ENCODE data around the gene CATSPERB.
"Not testable (repeated sequence)": the region's sequence is repeated elsewhere in the genome, so short reads cannot be mapped to it uniquely, and the experiment has no call there.

CATSPERB gene, protein sequence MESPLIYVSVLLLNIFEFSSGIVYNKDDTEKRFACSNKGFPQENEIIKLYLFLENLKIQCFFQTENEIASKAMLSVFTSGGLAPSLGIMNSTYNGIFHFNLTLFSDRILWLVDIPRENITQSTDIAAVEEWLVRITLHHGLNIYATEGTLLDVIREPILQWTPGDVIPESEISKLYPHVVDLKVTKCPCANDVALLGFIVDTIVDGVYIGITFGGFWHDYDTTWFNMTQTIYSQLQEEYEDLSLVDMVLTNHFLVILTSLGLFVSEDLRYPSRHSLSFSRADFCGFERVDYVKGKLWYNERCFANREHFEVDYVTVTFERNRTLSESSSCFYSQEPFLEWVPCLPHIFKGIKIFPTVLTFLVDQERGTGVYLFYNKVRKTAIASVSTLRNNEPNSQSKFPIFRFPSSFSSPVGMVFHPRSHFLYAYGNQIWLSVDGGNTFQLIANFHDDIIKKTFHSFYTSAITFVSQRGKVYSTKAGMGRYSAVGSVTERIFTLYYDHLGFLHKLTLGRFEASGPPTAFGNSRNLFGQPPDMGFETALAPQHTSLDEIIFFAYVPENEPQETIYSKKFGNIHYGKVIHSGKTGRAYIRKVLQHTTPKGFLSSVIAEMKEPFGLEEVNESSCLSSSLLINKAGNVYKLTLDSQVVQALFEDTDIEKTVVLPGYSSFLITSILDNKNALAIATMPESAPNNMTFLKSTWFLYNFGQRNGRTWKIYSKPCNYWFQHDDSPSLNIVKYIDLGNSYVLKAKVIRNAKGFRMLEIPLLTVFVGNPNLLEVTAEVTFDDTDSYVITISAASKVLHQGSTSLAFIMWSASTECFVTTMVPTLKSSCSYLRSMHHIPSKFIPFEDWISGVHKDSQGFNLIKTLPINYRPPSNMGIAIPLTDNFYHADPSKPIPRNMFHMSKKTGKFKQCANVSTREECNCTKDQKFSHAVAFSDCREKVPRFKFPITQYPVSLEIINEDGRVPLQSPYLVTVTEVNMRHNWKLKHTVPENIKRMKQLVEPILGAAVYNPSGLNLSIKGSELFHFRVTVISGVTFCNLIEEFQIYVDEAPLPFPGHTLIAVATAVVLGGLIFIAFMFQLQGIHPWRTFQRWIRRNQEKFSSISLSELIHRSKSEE

GRCh38 chr14:91731986-91732385, at the start of gene CATSPERB:
TSS of gene CATSPERB (minus strand) at chr14:91732086. CDS start at chr14:91729479, 2,607 bp downstream.
- DNase-seq (ENCODE audit: low spot score): no peak

DNA sequence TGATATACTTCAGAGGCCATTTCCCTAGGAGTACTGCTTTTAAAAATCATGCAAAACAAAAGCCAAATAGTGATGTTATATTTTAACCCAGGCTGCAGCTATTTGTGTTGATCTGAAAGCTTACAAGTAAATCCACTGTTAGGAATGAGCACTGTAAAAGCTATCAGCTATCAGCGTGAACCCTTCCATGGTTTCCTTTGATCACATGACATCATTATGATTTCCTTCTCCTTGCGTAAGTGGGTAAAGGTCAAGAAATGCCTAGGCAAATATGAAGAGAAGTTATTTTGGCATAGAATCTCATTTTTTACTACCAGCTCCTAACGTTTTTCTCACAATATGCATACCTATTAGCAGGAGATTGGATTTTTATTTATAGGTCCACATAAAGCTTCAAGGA, 48.6 kb upstream of the CATSPERB start:
- no peak for DNase-seq (ENCODE audit: low spot score)

GRCh38 chr14:91778217-91778616, 46.3 kb upstream of the CATSPERB start:
- DNase-seq (ENCODE audit: low spot score): no peak

DNA sequence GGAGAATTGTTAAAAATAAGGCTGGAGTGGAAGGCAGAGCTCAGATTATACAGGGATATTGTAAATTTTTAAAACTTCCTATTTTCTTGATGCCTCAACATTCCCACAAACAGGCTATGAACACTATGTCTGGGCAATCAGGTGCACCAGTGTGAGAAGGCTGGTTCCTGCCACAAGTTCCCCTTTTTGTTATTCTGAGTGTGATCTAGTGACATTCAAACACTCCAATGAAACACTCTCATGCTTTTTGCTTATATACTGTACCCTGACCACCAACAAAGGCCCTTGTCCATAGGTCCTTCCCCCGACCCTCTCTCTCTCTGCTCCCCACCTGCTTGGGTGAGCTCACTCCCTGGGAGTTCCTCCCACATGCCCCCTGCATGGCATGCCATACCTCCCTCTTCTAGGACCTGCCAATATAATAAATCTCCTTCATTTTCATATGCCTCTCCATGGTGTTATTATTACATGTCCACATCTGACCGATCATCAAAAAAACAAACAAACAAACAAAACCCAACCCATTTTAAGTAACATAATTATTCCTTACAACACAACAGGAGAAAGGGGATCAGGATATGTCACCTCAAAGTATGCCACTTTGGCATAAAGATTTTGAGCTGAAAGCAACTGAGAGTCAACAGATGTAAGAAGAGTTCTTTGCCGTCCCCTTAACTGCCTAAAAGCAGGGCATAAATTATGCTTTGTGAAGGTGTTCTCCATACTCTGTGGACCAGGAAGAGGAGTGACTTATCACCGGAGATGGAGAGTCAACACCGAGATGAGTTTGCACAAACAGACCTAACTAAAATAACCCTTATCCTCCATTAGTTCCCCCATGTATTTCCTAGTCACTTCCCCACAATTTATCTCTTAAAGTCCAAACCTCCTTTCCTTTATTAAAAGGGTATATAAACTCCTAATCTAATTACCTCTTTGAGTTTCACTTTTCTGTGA, 42.5 kb upstream of the CATSPERB start:
- DNase-seq (ENCODE audit: low spot score): no peak

DNA sequence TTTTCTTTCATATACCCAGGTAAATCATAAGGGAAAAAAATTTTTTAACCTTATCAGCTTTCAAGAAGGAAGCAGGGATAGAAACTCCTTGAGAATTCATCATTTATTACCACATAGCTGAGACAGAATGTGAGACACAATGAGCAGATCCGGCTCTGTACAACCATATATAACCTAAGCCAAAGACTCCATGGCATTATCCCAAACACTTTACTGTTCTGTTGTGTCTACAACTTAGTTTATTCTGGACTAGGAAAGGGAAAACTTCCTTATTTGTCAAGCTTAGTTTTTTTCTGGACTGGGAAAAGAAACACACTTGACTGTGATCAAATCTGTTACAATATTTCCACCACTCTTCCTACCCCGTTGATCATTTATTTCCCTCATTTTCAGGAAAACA, 38.3 kb upstream of the CATSPERB start:
- no peak for DNase-seq (ENCODE audit: low spot score)

DNA sequence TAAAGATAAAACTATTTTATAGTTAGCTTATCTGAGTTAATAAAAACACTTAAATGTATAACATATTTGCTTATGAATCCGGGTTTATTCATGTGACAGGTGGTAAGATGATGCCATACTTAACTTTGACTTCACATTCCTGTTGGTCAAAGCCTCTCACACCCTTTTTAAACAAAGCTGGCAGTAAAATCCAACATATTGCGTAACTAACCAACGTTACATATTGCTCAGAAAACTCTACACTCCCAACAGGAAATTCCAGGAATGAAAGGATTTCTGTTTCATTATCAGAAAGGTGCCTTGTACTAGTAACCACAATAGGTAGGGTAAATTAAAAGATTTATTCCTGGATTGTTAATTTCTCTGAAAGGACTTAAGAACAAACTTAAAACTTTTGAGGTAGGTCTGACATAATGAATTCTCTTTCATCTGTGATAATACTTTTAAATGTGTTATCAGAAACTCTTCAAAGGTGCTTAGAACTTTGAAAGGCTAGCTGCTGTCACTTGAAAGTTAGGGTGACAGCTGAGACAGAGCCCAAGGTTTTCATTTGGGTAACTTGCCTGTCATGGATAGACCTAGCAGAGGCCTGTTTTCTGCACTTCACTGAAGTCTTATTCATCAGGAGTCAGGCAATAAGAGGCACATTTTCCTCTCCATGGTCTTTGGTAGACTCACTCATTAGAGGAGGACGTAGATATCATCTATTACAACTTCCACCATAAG, 23.8 kb upstream of the CATSPERB start:
- DNase-seq (ENCODE audit: low spot score): no peak

DNA sequence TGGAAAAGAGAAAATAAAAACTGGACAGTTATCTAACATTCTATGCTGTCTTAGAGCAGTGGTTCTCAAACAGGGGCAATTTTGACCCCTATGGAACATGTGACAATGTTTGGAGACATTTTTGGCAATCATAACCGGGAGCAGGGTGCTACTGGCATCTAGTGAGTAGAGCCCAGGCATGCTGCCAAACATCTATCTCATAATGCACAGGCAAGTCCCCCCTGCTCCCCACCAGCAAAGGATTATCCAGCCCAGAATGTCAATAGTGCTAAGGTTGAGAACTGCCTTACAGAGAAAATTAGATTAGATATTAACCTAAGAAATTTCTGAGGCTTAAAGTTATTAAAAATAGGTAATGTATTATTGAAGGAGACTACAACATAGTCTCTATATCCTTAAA, 22.9 kb upstream of the CATSPERB start:
- DNase-seq (ENCODE audit: low spot score): no peak

GRCh38 chr14:91754185-91754584, 22.3 kb upstream of the CATSPERB start:
- DNase-seq (ENCODE audit: low spot score): no peak

DNA sequence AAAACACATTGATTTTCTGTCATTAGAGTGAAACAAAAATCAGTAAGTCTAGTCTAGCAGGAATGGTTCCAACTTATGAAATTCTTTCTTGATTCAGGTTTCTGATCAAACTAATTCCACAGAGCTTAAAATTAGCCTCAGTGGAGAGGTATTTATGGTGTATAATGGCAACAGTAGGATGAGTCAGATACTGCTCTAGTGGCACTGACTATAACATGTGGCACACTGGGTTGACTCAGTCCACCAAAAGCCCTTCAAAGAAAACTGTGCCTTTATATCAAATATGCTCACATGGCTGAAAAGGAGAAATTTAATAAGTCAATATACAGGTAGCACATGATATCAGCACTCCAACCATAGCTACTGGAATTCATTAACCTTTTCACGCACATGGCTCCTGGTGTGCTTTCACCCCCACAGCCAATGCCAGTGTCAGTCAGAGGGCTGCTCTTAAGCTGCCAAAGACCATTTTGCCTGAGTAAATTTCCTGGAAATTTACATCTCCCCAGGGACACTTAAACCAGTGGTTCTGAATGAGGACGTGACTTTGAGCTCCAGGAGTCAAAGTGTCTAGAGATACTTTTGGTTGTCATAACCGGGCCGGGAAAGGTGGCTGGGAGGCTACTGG, 21.7 kb upstream of the CATSPERB start:
- no peak for DNase-seq (ENCODE audit: low spot score)

- no peak for DNase-seq (ENCODE audit: low spot score)
These were observed 21.1 kb upstream of the CATSPERB start for GRCh38 chr14:91752961-91753360.

DNA sequence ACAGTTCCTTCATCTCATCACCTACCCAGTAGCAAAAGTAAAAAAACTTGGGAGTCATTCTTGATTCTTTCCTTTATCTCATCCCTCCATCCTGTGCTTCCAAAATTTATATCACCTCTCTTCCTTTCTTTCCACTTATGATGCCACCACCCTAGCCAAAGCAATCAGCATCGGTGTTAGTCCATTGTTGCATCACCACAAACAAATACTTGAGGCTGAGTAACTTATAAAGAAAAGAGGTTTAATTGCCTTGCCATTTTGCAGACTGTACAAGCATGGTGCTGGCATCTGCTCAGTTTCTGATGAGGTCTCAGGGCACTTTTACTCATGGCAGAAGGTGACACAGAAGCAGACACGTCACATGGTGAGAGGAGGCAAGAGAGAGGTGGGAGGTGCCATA, 19.8 kb upstream of the CATSPERB start:
- no peak for DNase-seq (ENCODE audit: low spot score)

GRCh38 chr14:91750634-91751198, 18.8 kb upstream of the CATSPERB start:
- DNase-seq (ENCODE audit: low spot score): no peak

DNA sequence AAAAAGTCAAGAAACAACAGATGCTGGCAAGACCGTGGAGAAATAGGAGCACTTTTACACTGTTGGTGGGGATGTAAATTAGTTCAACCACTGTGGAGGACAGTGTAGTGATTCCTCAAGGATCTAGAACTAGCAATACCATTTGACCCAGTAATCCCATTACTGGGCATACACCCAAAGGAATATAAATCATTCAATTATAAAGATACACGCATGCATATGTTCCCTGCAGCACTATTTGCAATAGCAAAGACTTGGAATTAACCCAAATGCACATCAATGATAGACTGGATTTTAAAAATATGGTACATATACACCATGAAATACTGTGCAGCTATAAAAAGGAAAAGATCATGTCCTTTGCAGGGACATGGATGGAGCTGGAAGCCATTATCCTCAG, 18.0 kb upstream of the CATSPERB start:
- DNase-seq (ENCODE audit: low spot score): no peak

GRCh38 chr14:91748049-91748448, 16.2 kb upstream of the CATSPERB start:
- no peak for DNase-seq (ENCODE audit: low spot score)

DNA sequence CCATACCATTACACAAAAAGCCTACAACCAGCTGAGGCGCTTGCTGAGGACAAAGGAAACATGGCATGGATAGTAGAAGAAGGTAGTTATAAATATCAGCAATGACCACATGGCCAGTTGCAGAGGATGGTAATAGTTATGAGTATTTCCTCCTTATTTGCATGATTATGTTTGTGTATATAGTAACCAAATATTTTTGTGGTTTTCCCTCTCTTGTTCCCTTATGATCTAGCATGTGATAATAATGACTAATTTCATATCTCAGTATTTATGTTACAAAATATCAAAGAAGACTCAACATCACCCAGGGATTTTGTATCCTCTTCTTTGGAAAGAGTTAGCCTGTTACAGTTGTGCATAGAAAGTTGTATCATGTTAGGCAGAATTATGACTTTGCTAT, 13.5 kb upstream of the CATSPERB start:
- DNase-seq (ENCODE audit: low spot score): no peak

GRCh38 chr14:91744068-91744480, 12.2 kb upstream of the CATSPERB start:
- no peak for DNase-seq (ENCODE audit: low spot score)

DNA sequence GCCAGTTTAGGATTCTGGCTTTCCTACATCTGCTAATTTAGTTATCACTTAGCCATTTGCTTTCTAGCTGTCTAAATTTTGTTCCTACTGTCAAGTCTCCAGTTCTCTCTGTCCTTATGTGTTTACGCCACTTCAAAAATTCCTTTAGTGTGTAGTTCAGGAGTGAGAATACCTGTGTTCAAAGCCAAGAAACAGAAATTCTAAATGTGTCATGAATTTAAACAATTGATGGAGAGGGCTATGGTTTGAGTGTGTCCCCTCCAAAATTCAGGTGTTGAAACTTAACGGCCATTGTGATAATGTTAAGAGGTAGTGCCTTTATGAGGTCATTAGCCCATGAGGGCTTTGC, 11.4 kb upstream of the CATSPERB start:
- DNase-seq (ENCODE audit: low spot score): no peak

DNA sequence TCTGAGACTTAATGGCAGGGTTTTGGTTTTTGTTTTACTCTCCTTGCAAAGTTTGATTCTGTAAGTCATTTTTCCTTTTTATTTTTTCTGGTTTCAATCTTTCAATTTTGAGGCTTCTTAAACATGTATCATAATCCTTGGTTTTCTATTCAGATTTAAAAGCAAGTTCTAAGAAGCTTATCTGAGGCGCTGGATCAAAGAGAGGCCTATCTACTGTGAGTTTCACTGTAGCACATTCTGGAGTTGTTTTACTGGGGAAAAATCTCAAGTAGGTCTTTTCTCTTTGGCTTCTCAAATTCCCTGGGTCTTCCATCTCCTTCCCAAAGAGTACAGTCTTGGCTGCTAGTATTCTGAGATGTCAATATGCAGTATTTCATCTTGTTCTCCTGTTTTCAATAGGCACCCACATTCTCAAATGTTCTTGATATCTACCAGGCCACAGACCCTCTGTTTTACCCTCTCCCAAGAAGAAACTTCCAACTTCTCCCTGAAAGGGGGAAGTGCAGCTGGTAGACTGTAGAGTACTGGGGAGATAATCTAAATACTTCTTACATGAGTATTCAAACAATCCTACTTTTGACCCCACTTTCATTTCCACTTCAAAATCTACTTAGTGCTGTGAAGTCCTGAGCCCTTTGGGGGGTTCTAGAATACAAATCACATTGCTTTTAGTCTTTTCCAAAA, 10.9 kb upstream of the CATSPERB start:
- DNase-seq (ENCODE audit: low spot score): no peak

DNA sequence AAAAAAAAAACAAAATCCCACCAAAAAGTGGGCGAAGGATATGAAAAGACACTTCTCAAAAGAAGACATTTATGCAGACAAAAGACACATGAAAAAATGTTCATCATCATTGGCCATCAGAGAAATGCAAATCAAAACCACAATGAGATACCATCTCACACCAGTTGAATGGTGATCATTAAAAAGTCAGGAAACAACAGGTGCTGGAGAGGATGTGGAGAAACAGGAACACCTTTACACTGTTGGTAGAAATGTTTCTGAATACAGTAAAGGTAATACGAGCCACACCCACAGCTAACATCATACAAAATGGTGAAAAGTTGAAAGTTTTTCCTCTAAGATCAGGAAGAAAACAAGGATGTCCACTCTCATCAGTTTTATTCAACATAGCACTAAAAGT, 8.0 kb upstream of the CATSPERB start:
- DNase-seq (ENCODE audit: low spot score): not testable (repeated sequence)

GRCh38 chr14:91737619-91738018, 5.7 kb upstream of the CATSPERB start:
- DNase-seq (ENCODE audit: low spot score): no peak

Data from COLO829 (cell line).